Activated naive CD8-positive, alpha-beta T cell treated with anti-CD3 and anti-CD28 coated beads for 36 hours (primary cell): ENCODE results near the gene BHLHE40. TPM values are rescaled to one million over a fixed set of nuclear protein-coding genes. Genes with fewer than 3 reads are reported as not detected.

Source experiments
- DNase-seq: peaks from one replicate; pipeline ENCODE4 v3.0.0; 2021
- H3K27ac Mint-ChIP-seq: one replicate; pipeline ENCODE4 v1.8.0; 2022; ENCODE audit warnings: mild to moderate bottlenecking, moderate library complexity, mixed read lengths
- H3K27me3 Mint-ChIP-seq: one replicate; pipeline ENCODE4 v1.8.0; 2022; ENCODE audit warnings: mild to moderate bottlenecking, mixed read lengths
- H3K36me3 Mint-ChIP-seq: one replicate; pipeline ENCODE4 v1.8.0; 2021; ENCODE audit warnings: mild to moderate bottlenecking, mixed read lengths
- H3K4me1 Mint-ChIP-seq: one replicate; pipeline ENCODE4 v1.8.0; 2021; ENCODE audit warnings: mixed read lengths
- H3K4me3 Mint-ChIP-seq: one replicate; pipeline ENCODE4 v1.8.0; 2022; ENCODE audit warnings: mild to moderate bottlenecking, moderate library complexity, mixed read lengths
- H3K9me3 Mint-ChIP-seq: one replicate; pipeline ENCODE4 v1.8.0; 2022; ENCODE audit warnings: mixed read lengths
- total RNA-seq, 2 experiments: library from RNA; stranded (reverse); gene quantifications; one replicate each; pipeline ENCODE4 v1.2.3, GENCODE V29; 2021

The BHLHE40 gene
- total RNA-seq, 2 experiments from 2014 or later: 292 to 294 TPM

GRCh38 chr3:5022966-5023776 is 43.9 kb downstream of the BHLHE40 start:
- Mint-ChIP-seq H3K4me1 (peaks cover 60% of the 10 kb centered on the region), H3K27ac (peak overlapping the region; percentile 62), H3K27me3 (no peaks in the 10 kb centered on the region), H3K36me3 (no peaks in the 10 kb centered on the region), H3K9me3 (no peaks in the 10 kb centered on the region), H3K4me3 (no peak overlapping the region)
- no peak for DNase-seq

- no peak for DNase-seq
- Mint-ChIP-seq H3K27me3 (peaks cover under 1% of the 10 kb centered on the region), H3K4me1 (peaks cover 57% of the 10 kb centered on the region), H3K36me3 (no peaks in the 10 kb centered on the region), H3K27ac (no peak overlapping the region), H3K9me3 (no peaks in the 10 kb centered on the region), H3K4me3 (no peak overlapping the region)
Measured at GRCh38 chr3:5023777-5024346, 44.6 kb downstream of the BHLHE40 start.

- no peaks in the 10 kb centered on the region for H3K36me3 Mint-ChIP-seq
- H3K27me3 Mint-ChIP-seq: peaks cover 14% of the 10 kb centered on the region
- H3K4me1 Mint-ChIP-seq: peaks cover 43% of the 10 kb centered on the region
- DNase-seq: no peak
- peak overlapping the region; percentile 59 for H3K27ac Mint-ChIP-seq
- peak overlapping the region; percentile 22 for H3K4me3 Mint-ChIP-seq
- H3K9me3 Mint-ChIP-seq: no peaks in the 10 kb centered on the region
Measured at GRCh38 chr3:5026046-5026362, 46.8 kb downstream of the BHLHE40 start.

GRCh38 chr3:5029715-5030114 is 50.5 kb downstream of the BHLHE40 start:
- DNase-seq: no peak
- Mint-ChIP-seq H3K36me3 (no peaks in the 10 kb centered on the region), H3K4me3 (no peak overlapping the region), H3K27me3 (peaks cover 19% of the 10 kb centered on the region), H3K27ac (no peak overlapping the region), H3K9me3 (no peaks in the 10 kb centered on the region), H3K4me1 (peaks cover 18% of the 10 kb centered on the region)

- Mint-ChIP-seq H3K4me3 (no peak overlapping the region), H3K9me3 (no peaks in the 10 kb centered on the region), H3K27ac (no peak overlapping the region), H3K4me1 (peaks cover 19% of the 10 kb centered on the region), H3K36me3 (no peaks in the 10 kb centered on the region), H3K27me3 (peaks cover 19% of the 10 kb centered on the region)
- no peak for DNase-seq
Measured at GRCh38 chr3:5030152-5030551, 50.9 kb downstream of the BHLHE40 start.

GRCh38 chr3:5032844-5033243 is 53.6 kb downstream of the BHLHE40 start:
- Mint-ChIP-seq H3K36me3 (no peaks in the 10 kb centered on the region), H3K27ac (no peak overlapping the region), H3K9me3 (no peaks in the 10 kb centered on the region), H3K4me1 (peaks cover 16% of the 10 kb centered on the region), H3K4me3 (no peak overlapping the region), H3K27me3 (peaks cover 19% of the 10 kb centered on the region)
- no peak for DNase-seq

Other genes with a start within 250 kb of the BHLHE40 start
- gene ARL8B, start 142.9 kb downstream of the BHLHE40 start, total RNA-seq: 10 to 100 TPM; 52.7 to 56.3 TPM
- gene EDEM1, start 208.3 kb downstream of the BHLHE40 start, total RNA-seq: 100 to 1,000 TPM; 132 to 133 TPM